Liver (tissue), 3 donors: ENCODE data around the gene CYBA.

Experiments used
- EGR1 ChIP-seq, 2 donors: IDR thresholded peaks; 2 replicates each; pipeline ENCODE4 v1.6.1; 2016 to 2018; ENCODE audit warnings: antibody characterized with exemption in 2 of 2, low read depth in 2 of 2
- GABPA ChIP-seq, 2 donors: IDR thresholded peaks in 1 of 2; conservative IDR thresholded peaks in 1 of 2; 2 replicates each; pipeline ENCODE4 v1.6.1; 2016; ENCODE audit warnings: antibody characterized with exemption in 2 of 2, mild to moderate bottlenecking in 1 of 2, moderate library complexity in 1 of 2
- HNF4A ChIP-seq, 2 donors: conservative IDR thresholded peaks; 2 replicates each; pipeline ENCODE4 v1.6.1; 2016; ENCODE audit warnings: antibody characterized with exemption in 2 of 2, mild to moderate bottlenecking in 2 of 2
- HNF4G ChIP-seq: IDR thresholded peaks from 2 replicates; pipeline ENCODE4 v1.6.1; 2016; ENCODE audit warnings: antibody characterized with exemption
- RAD21 ChIP-seq, 2 donors: IDR thresholded peaks; 2 replicates each; pipeline ENCODE4 v1.6.1; 2016; ENCODE audit warnings: antibody characterized with exemption in 2 of 2, mild to moderate bottlenecking in 2 of 2
- RXRA ChIP-seq, 2 donors: IDR thresholded peaks; 2 replicates each; pipeline ENCODE4 v1.6.1; 2017 to 2018; ENCODE audit warnings: antibody characterized with exemption in 2 of 2, mild to moderate bottlenecking in 1 of 2
- SP1 ChIP-seq: IDR thresholded peaks from 2 replicates; pipeline ENCODE4 v1.6.1; 2018; ENCODE audit warnings: antibody characterized with exemption, mild to moderate bottlenecking
- TAF1 ChIP-seq: conservative IDR thresholded peaks from 2 replicates; pipeline ENCODE4 v1.6.1; 2016; ENCODE audit warnings: antibody characterized with exemption, mild to moderate bottlenecking
- YY1 ChIP-seq: IDR thresholded peaks from 2 replicates; pipeline ENCODE4 v1.6.1; 2016; ENCODE audit warnings: antibody characterized with exemption, mild to moderate bottlenecking
- TF ChIP-seq, protein P1 (sequence below): fragments of 150-350 bp; IDR thresholded peaks from 2 replicates; pipeline ENCODE4 v1.5.1; 2017; ENCODE audit warnings: improper control_type of control experiment, low read depth, low read length; ENCODE audit not compliant: missing input control
- TF ChIP-seq, protein P2 (sequence below): IDR thresholded peaks from 2 replicates; pipeline ENCODE4 v1.6.1; 2016; ENCODE audit warnings: antibody characterized with exemption
- TF ChIP-seq, protein P3 (sequence below): IDR thresholded peaks from 2 replicates; pipeline ENCODE4 v1.6.1; 2016; ENCODE audit warnings: antibody characterized with exemption, mild to moderate bottlenecking
- TF ChIP-seq, protein P4 (sequence below): IDR thresholded peaks from 2 replicates; pipeline ENCODE4 v1.6.1; 2016; ENCODE audit warnings: antibody characterized with exemption
- TF ChIP-seq, protein P5 (sequence below): IDR thresholded peaks from 2 replicates; pipeline ENCODE4 v1.6.1; 2016; ENCODE audit warnings: antibody characterized with exemption
- donor health status: healthy.
- donor health status: healthy.

DNA sequence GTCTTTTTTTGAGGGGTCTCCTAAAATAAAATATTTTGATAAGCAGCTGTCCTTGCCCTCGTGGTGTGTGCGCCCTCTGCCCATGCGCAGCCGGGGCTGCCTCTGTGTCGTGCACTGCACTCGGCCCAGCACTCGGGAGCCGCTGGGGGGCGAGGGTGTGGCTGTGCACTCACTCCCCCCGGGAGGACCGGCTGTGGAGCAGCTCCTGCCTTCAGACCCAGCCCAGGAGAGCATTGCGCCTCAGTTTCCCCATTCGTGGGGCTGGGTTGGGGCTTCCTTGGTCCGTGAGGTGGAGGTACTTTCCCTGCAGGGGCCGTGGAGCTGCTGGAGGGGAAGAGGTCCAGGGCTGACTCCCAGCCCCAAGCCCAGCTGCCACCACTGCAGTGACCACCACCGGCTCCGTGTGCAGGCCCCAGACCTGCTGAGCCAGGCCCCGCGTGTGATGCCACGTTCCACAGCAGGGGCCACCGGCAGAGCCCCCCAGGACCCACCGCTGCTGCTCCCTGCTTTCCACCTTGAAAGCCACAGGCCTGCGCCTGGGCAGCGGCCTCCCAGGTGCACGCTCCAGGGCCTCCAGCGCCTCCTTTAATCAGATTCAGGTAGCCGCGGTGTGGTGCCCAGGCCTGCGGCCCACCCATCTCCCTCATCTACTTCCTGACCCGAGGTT, 18.8 kb downstream of the CYBA start:
- no peak for TF ChIP-seq GABPA (IDR thresholded peaks at IDR 0.05 in 1 of 2, conservative IDR thresholded peaks at IDR 0.05 in 1 of 2)
- TF ChIP-seq, protein P1, sequence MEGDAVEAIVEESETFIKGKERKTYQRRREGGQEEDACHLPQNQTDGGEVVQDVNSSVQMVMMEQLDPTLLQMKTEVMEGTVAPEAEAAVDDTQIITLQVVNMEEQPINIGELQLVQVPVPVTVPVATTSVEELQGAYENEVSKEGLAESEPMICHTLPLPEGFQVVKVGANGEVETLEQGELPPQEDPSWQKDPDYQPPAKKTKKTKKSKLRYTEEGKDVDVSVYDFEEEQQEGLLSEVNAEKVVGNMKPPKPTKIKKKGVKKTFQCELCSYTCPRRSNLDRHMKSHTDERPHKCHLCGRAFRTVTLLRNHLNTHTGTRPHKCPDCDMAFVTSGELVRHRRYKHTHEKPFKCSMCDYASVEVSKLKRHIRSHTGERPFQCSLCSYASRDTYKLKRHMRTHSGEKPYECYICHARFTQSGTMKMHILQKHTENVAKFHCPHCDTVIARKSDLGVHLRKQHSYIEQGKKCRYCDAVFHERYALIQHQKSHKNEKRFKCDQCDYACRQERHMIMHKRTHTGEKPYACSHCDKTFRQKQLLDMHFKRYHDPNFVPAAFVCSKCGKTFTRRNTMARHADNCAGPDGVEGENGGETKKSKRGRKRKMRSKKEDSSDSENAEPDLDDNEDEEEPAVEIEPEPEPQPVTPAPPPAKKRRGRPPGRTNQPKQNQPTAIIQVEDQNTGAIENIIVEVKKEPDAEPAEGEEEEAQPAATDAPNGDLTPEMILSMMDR = no peak
- TF ChIP-seq, protein P2, sequence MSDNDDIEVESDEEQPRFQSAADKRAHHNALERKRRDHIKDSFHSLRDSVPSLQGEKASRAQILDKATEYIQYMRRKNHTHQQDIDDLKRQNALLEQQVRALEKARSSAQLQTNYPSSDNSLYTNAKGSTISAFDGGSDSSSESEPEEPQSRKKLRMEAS = no peak
- TF ChIP-seq, protein P3, sequence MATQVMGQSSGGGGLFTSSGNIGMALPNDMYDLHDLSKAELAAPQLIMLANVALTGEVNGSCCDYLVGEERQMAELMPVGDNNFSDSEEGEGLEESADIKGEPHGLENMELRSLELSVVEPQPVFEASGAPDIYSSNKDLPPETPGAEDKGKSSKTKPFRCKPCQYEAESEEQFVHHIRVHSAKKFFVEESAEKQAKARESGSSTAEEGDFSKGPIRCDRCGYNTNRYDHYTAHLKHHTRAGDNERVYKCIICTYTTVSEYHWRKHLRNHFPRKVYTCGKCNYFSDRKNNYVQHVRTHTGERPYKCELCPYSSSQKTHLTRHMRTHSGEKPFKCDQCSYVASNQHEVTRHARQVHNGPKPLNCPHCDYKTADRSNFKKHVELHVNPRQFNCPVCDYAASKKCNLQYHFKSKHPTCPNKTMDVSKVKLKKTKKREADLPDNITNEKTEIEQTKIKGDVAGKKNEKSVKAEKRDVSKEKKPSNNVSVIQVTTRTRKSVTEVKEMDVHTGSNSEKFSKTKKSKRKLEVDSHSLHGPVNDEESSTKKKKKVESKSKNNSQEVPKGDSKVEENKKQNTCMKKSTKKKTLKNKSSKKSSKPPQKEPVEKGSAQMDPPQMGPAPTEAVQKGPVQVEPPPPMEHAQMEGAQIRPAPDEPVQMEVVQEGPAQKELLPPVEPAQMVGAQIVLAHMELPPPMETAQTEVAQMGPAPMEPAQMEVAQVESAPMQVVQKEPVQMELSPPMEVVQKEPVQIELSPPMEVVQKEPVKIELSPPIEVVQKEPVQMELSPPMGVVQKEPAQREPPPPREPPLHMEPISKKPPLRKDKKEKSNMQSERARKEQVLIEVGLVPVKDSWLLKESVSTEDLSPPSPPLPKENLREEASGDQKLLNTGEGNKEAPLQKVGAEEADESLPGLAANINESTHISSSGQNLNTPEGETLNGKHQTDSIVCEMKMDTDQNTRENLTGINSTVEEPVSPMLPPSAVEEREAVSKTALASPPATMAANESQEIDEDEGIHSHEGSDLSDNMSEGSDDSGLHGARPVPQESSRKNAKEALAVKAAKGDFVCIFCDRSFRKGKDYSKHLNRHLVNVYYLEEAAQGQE = no peak
- TF ChIP-seq YY1 = no peak
- TF ChIP-seq, protein P4, sequence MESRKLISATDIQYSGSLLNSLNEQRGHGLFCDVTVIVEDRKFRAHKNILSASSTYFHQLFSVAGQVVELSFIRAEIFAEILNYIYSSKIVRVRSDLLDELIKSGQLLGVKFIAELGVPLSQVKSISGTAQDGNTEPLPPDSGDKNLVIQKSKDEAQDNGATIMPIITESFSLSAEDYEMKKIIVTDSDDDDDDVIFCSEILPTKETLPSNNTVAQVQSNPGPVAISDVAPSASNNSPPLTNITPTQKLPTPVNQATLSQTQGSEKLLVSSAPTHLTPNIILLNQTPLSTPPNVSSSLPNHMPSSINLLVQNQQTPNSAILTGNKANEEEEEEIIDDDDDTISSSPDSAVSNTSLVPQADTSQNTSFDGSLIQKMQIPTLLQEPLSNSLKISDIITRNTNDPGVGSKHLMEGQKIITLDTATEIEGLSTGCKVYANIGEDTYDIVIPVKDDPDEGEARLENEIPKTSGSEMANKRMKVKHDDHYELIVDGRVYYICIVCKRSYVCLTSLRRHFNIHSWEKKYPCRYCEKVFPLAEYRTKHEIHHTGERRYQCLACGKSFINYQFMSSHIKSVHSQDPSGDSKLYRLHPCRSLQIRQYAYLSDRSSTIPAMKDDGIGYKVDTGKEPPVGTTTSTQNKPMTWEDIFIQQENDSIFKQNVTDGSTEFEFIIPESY = no peak
- TF ChIP-seq RXRA (IDR thresholded peaks at IDR 0.05) = no peak
- TF ChIP-seq TAF1 = no peak
- no peak for TF ChIP-seq HNF4A (conservative IDR thresholded peaks at IDR 0.05)
- no peak for TF ChIP-seq EGR1 (IDR thresholded peaks at IDR 0.05; ENCODE audit: low read depth in 2 of 2)
- TF ChIP-seq, protein P5, sequence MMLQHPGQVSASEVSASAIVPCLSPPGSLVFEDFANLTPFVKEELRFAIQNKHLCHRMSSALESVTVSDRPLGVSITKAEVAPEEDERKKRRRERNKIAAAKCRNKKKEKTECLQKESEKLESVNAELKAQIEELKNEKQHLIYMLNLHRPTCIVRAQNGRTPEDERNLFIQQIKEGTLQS = no peak
- no peak for TF ChIP-seq SP1
- no peak for TF ChIP-seq HNF4G
- no peak for TF ChIP-seq RAD21 (IDR thresholded peaks at IDR 0.05)
